HCT116 (cell line): ENCODE data around the gene FARP1. TPM values are rescaled to one million over a fixed set of nuclear protein-coding genes. Genes with fewer than 3 reads are reported as not detected.

ENCODE experiments used
- ATAC-seq: fragments of 200-7000 bp; cut with Tn5 transposase; 2 replicates; pipeline ENCODE4 v1.9.1; 2020; ENCODE audit warnings: mild to moderate bottlenecking, moderate library complexity
- BruUV-seq: library from RNA; stranded (reverse); fragments of 400-500 nt; replicated peaks from 2 replicates; lab custom pipeline; 2021; lab: Mats Ljungman, UMichigan
- CTCF ChIA-PET: fragments of 300-600 bp; sonication (Branson Sonifier 250); formaldehyde crosslinking; loops from one replicate; lab custom pipeline; 2021; ENCODE audit warnings: antibody characterized with exemption; lab: Charles Lee
- POLR2A ChIA-PET: fragments of 300-600, 350-600 bp; sonication (Branson Sonifier 250); formaldehyde crosslinking; loops from one replicate; lab custom pipeline; 2021; ENCODE audit warnings: antibody characterized with exemption; lab: Charles Lee
- RAD21 ChIA-PET, 2 experiments: fragments of 300-600 bp; sonication (Branson Sonifier 250); formaldehyde crosslinking; loops; one replicate each; lab custom pipeline; 2023; ENCODE audit warnings: low total read pairs in 2 of 2; ENCODE audit not compliant: uncharacterized antibody in 2 of 2, unreplicated experiment in 2 of 2, low non-redundant PET in 1 of 2; lab: Charles Lee
- DNase-seq: peaks from one replicate; pipeline ENCODE4 v3.0.0-alpha.2; 2010; ENCODE audit warnings: low read depth, low spot score
- H2AFZ ChIP-seq: fragments of 200-600 bp; shearing (Covaris generic), sonication (generic); 2 replicates; pipeline ENCODE4 v1.6.1; 2017; ENCODE audit warnings: low read depth, mixed run types, mixed read lengths, antibody characterized with exemption, low read length; ENCODE audit not compliant: poor library complexity, severe bottlenecking
- H3K27ac ChIP-seq: 2 replicates; pipeline ENCODE4 v1.5.1; 2012; ENCODE audit warnings: low read depth, low read length
- H3K27me3 ChIP-seq: fragments of 200-600 bp; sonication (generic); 2 replicates; pipeline ENCODE4 v1.6.1; 2016; ENCODE audit warnings: mixed run types, low read length, mixed read lengths; ENCODE audit not compliant: insufficient read depth
- H3K36me3 ChIP-seq, 2 experiments: fragments of 200-500 bp in 1 of 2; fragments of 200-600 bp in 1 of 2; sonication (Bioruptor generic) in 1 of 2; sonication (generic) in 1 of 2; 2 replicates each; pipeline versions ENCODE4 v1.5.1 to v1.6.1; 2014 to 2016; ENCODE audit warnings: low read length in 2 of 2, inconsistent platforms in 1 of 2, mixed read lengths in 1 of 2, mixed run types in 1 of 2; ENCODE audit not compliant: insufficient read depth in 2 of 2, control insufficient read depth in 1 of 2
- H3K4me1 ChIP-seq, 2 experiments: fragments of 200-600 bp in 1 of 2; sonication (generic) in 1 of 2; 2 replicates each; pipeline versions ENCODE4 v1.5.1 to v1.6.1; 2012 to 2017; ENCODE audit warnings: low read length in 2 of 2, inconsistent platforms in 1 of 2, mild to moderate bottlenecking in 1 of 2, mixed read lengths in 1 of 2, mixed run types in 1 of 2, moderate library complexity in 1 of 2; ENCODE audit not compliant: insufficient read depth in 2 of 2, control insufficient read depth in 1 of 2
- H3K4me2 ChIP-seq: fragments of 200-600 bp; sonication (generic); 2 replicates; pipeline ENCODE4 v1.6.1; 2017; ENCODE audit warnings: mixed run types, low read length, mixed read lengths
- H3K4me3 ChIP-seq, 2 experiments: fragments of 200-600 bp in 1 of 2; sonication (generic) in 1 of 2; replicated peaks in 1 of 2; 2 replicates each; pipeline ENCODE4 v1.5.1; 2011 to 2016; ENCODE audit warnings: low read length in 2 of 2, control low read depth in 1 of 2, low read depth in 1 of 2, mild to moderate bottlenecking in 1 of 2, mixed read lengths in 1 of 2, mixed run types in 1 of 2
- H3K79me2 ChIP-seq: fragments of 200-600 bp; sonication (generic); 2 replicates; pipeline ENCODE4 v1.6.1; 2017; ENCODE audit warnings: mild to moderate bottlenecking, mixed run types, low read length, moderate library complexity, mixed read lengths; ENCODE audit not compliant: insufficient read depth
- H3K9ac ChIP-seq: fragments of 200-600 bp; sonication (generic); 2 replicates; pipeline ENCODE4 v1.6.1; 2016; ENCODE audit warnings: low read length, mixed read lengths
- H3K9me2 ChIP-seq: fragments of 200-600 bp; sonication (generic), shearing (Covaris generic); 2 replicates; pipeline ENCODE4 v1.6.1; 2017; ENCODE audit warnings: mixed run types, mild to moderate bottlenecking, moderate library complexity; ENCODE audit not compliant: insufficient read depth
- H3K9me3 ChIP-seq, 2 experiments: fragments of 200-500 bp in 1 of 2; fragments of 200-600 bp in 1 of 2; sonication (Bioruptor generic) in 1 of 2; sonication (generic) in 1 of 2; 2 replicates each; pipeline ENCODE4 v1.6.1; 2014 to 2017; ENCODE audit warnings: low read length in 2 of 2, mixed read lengths in 2 of 2, inconsistent platforms in 1 of 2, low read depth in 1 of 2, mild to moderate bottlenecking in 1 of 2, mixed run types in 1 of 2, moderate library complexity in 1 of 2; ENCODE audit not compliant: control insufficient read depth in 1 of 2, insufficient read depth in 1 of 2
- H4K20me1 ChIP-seq: fragments of 200-600 bp; sonication (generic), shearing (Covaris generic); 2 replicates; pipeline ENCODE4 v1.6.1; 2017; ENCODE audit warnings: mixed run types, mild to moderate bottlenecking, moderate library complexity; ENCODE audit not compliant: insufficient read depth
- ZFX ChIP-seq: fragments of 450-650 bp; IDR thresholded peaks from 2 replicates; pipeline ENCODE4 v1.6.1; 2017
- intact Hi-C: fragments of 100-400 bp; cut with micrococcal nuclease; formaldehyde crosslinking; loops from 2 replicates; pipeline ENCODE4 v1.10.0; 2022
- total RNA-seq: library from RNA; stranded (reverse); gene quantifications from one replicate; pipeline ENCODE4 v1.2.1, GENCODE V29; 2021; ENCODE audit not compliant: unreplicated experiment
- TF ChIP-seq, protein P1 (sequence below): IDR thresholded peaks from 2 replicates; pipeline ENCODE4 v1.6.1; 2012; ENCODE audit warnings: low read depth
- TF ChIP-seq, protein P2 (sequence below), 3 experiments: fragments of 200-600 bp in 1 of 3; sonication (generic) in 1 of 3; IDR thresholded peaks in 2 of 3; conservative IDR thresholded peaks in 1 of 3; 2 replicates each; pipeline ENCODE4 v1.5.1; 2012 to 2017; ENCODE audit warnings: low read depth in 2 of 3, low read length in 2 of 3, antibody characterized with exemption in 1 of 3, borderline replicate concordance in 1 of 3, control low read depth in 1 of 3, mild to moderate bottlenecking in 1 of 3, mixed read lengths in 1 of 3, mixed run types in 1 of 3, moderate library complexity in 1 of 3; ENCODE audit not compliant: insufficient read depth in 1 of 3

FARP1 gene
- total RNA-seq, 1 experiment from 2014 or later: 30.5 TPM

DNA sequence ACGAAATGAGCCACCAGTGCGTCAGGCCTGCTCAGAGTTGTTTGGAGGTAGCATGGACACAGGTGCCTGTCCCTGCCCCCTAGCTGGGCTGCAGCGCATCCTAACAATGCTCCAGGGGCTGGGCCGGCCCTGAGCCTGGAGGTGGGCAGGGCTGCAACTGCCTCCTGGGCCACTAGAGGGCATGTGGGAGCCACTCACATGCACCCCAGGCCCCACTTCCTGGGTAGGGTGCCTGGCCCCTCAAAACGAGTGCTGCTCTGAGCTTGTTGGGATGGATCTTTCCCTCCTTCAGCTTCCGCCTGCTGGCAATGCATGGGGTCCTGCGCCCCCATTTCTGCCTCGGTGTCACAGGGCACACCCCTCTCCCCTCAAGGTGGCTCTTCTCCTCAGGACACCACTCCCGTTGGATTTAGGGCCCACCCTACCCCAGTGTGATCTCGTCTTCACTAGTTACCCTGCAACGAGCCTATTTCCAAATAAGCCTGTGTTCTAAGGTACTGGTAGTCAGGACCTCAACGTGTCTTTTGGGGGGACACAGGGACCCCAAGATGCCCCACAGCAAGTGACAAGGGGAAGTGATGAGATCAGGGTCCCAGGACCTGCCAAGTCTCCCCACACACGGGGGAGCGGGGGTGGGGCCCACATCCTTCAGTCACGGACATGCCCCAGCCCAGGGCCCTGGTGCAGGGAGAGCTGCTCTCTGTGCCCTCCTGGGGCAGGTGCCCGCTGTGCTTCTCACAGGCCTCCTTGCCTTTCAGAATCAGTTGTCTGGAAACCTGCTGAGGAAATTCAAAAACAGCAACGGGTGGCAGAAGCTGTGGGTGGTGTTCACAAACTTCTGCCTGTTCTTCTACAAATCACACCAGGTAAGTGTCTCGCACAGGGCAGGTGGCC, 302.7 kb downstream of the FARP1 start:
- POLR2A ChIA-PET: interaction anchor here (1.6 kb wide), 1 partner anchor 10 kb away, joined by 3 read pairs; no protein-coding TSS in a partner anchor
- H3K27ac ChIP-seq: no peak overlapping the region; the same call in 1 of the 2 replicates
- BruUV-seq: no TSS peak

More for the DNA sequence above, 302.7 kb downstream of the FARP1 start:
- RAD21 ChIA-PET: interaction anchor here (0.6 to 2.1 kb wide), 4 partner anchors 30 to 228 kb away, joined by 3 to 6 read pairs (median 4); no protein-coding TSS in a partner anchor
- H3K4me2 ChIP-seq: peak overlapping the region; percentile 2; the same call in 1 of the 2 replicates
- peak; percentile 87 for ATAC-seq
- H3K79me2 ChIP-seq: no peaks in the 10 kb centered on the region; the same call in 1 of the 2 replicates
- intact Hi-C loops: loop anchor here (1.0 to 5.0 kb wide), 3 partner anchors 208 to 397 kb away; no protein-coding TSS in a partner anchor
- no peaks in the 10 kb centered on the region for H3K9me2 ChIP-seq
- TF ChIP-seq, protein P1, sequence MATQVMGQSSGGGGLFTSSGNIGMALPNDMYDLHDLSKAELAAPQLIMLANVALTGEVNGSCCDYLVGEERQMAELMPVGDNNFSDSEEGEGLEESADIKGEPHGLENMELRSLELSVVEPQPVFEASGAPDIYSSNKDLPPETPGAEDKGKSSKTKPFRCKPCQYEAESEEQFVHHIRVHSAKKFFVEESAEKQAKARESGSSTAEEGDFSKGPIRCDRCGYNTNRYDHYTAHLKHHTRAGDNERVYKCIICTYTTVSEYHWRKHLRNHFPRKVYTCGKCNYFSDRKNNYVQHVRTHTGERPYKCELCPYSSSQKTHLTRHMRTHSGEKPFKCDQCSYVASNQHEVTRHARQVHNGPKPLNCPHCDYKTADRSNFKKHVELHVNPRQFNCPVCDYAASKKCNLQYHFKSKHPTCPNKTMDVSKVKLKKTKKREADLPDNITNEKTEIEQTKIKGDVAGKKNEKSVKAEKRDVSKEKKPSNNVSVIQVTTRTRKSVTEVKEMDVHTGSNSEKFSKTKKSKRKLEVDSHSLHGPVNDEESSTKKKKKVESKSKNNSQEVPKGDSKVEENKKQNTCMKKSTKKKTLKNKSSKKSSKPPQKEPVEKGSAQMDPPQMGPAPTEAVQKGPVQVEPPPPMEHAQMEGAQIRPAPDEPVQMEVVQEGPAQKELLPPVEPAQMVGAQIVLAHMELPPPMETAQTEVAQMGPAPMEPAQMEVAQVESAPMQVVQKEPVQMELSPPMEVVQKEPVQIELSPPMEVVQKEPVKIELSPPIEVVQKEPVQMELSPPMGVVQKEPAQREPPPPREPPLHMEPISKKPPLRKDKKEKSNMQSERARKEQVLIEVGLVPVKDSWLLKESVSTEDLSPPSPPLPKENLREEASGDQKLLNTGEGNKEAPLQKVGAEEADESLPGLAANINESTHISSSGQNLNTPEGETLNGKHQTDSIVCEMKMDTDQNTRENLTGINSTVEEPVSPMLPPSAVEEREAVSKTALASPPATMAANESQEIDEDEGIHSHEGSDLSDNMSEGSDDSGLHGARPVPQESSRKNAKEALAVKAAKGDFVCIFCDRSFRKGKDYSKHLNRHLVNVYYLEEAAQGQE: no peak
- no peak for TF ChIP-seq ZFX
- TF ChIP-seq, protein P2, sequence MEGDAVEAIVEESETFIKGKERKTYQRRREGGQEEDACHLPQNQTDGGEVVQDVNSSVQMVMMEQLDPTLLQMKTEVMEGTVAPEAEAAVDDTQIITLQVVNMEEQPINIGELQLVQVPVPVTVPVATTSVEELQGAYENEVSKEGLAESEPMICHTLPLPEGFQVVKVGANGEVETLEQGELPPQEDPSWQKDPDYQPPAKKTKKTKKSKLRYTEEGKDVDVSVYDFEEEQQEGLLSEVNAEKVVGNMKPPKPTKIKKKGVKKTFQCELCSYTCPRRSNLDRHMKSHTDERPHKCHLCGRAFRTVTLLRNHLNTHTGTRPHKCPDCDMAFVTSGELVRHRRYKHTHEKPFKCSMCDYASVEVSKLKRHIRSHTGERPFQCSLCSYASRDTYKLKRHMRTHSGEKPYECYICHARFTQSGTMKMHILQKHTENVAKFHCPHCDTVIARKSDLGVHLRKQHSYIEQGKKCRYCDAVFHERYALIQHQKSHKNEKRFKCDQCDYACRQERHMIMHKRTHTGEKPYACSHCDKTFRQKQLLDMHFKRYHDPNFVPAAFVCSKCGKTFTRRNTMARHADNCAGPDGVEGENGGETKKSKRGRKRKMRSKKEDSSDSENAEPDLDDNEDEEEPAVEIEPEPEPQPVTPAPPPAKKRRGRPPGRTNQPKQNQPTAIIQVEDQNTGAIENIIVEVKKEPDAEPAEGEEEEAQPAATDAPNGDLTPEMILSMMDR (IDR thresholded peaks at IDR 0.05 in 2 of 3, conservative IDR thresholded peaks at IDR 0.05 in 1 of 3; ENCODE audit: borderline replicate concordance in 1 of 3, insufficient read depth in 1 of 3, low read depth in 2 of 3, low read length in 2 of 3): peak in 2 of 3 experiments; percentile 89 to 97; a peak in 4 of 6 replicates
- TF ChIP-seq, all 23 proteins: peak for 1
- H4K20me1 ChIP-seq: 0 out of 2 replicates have a peak, but pooled peaks cover 6% of the 10 kb centered on the region
- H3K4me1 ChIP-seq: peaks cover 0 to 35% of the 10 kb centered on the region in 2 experiments; a peak in 2 of 4 replicates
- H2AFZ ChIP-seq: no peak overlapping the region
- no peak overlapping the region for H3K4me3 ChIP-seq
- H3K27me3 ChIP-seq: no peaks in the 10 kb centered on the region
- H3K9ac ChIP-seq: no peak overlapping the region
- CTCF ChIA-PET: interaction anchor here (0.7 to 4.9 kb wide), 8 partner anchors 22 to 590 kb away, joined by 3 to 41 read pairs (median 7); no protein-coding TSS in a partner anchor
- H3K36me3 ChIP-seq: peaks cover 2 to 5% of the 10 kb centered on the region in 2 experiments; a peak in 2 of 4 replicates
- no peaks in the 10 kb centered on the region for H3K9me3 ChIP-seq
- DNase-seq: peak; percentile 41
